Vagina (tissue), 2 donors: ENCODE measurements around the gene TNIP3. TPM values are rescaled to one million over a fixed set of nuclear protein-coding genes. Genes with fewer than 3 reads are reported as not detected.

Source experiments
- DNase-seq, 2 donors: peaks; one replicate each; pipeline ENCODE4 v3.0.0-alpha.2; 2017; ENCODE audit errors: extremely low spot score in 2 of 2
- H3K27ac ChIP-seq: fragments of 200-600 bp; sonication (generic); one replicate; pipeline ENCODE4 v1.5.1; 2019
- H3K27me3 ChIP-seq: fragments of 200-600 bp; sonication (generic); one replicate; pipeline ENCODE4 v1.5.1; 2019
- H3K36me3 ChIP-seq, 2 donors: fragments of 200-600 bp; sonication (generic); one replicate each; pipeline ENCODE4 v1.5.1; 2017 to 2019
- H3K4me1 ChIP-seq: fragments of 200-600 bp; sonication (generic); one replicate; pipeline ENCODE4 v1.5.1; 2019
- H3K4me3 ChIP-seq, 2 donors: fragments of 200-600 bp; sonication (generic); 1 replicate in 1 of 2; 2 replicates in 1 of 2; pipeline ENCODE4 v1.5.1; 2016 to 2019
- H3K9me3 ChIP-seq: fragments of 200-600 bp; sonication (generic); one replicate; pipeline ENCODE4 v1.5.1; 2019
- POLR2A ChIP-seq, 2 donors: fragments of 450-650 bp; IDR thresholded peaks; one replicate each; pipeline ENCODE4 v1.6.1; 2017; ENCODE audit warnings: antibody characterized with exemption in 2 of 2, mild to moderate bottlenecking in 2 of 2, moderate library complexity in 2 of 2
- POLR2AphosphoS5 ChIP-seq, 2 donors: sonication (generic); formaldehyde crosslinking; IDR thresholded peaks; one replicate each; pipeline ENCODE4 v1.9.0; 2017; ENCODE audit warnings: antibody characterized with exemption in 2 of 2, mild to moderate bottlenecking in 2 of 2, low read depth in 1 of 2; ENCODE audit not compliant: insufficient read depth in 1 of 2
- intact Hi-C: fragments of 100-400 bp; cut with DNase I; formaldehyde crosslinking; loops from one replicate; pipeline ENCODE4 v1.15.1; 2023
- total RNA-seq: library from RNA; depleted of rRNA; stranded (reverse); fragments of >200 nt; gene quantifications from one replicate; pipeline ENCODE4 v1.2.3, GENCODE V29; 2016
- TF ChIP-seq, protein P1 (sequence below), 3 experiments: fragments of 450-650 bp in 2 of 3; fragments of 200-600 bp in 1 of 3; sonication (generic) in 1 of 3; IDR thresholded peaks; one replicate each; pipeline ENCODE4 v1.5.1; 2017 to 2019; ENCODE audit warnings: antibody characterized with exemption in 3 of 3, mild to moderate bottlenecking in 2 of 3, moderate library complexity in 2 of 3

Gene TNIP3
- total RNA-seq, 1 donor from 2014 or later: not detected

DNA sequence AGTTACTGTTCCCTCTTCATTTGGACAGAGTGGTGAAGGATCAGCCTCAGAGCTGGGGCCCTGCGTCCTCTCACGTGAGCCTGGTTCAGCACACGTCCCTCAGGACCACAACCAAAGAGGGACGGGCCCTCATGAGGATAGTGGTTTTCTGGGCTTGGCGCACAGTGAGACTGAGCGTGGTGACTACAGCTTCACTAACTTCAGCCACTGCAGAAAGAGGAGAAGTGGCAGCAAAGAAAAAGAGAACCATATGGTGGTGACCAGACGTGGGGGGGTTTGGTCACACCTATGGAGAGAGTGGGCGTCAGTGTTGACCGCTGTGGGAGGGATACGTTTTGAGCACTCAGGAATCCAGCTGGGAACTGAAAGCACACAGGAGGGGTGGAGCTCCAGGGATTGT lies 21.8 kb upstream of the TNIP3 start:
- no peaks in the 10 kb centered on the region for H3K4me1 ChIP-seq
- DNase-seq: no peak
- H3K9me3 ChIP-seq: no peaks in the 10 kb centered on the region
- no peak overlapping the region for H3K27ac ChIP-seq
- no peak overlapping the region for H3K4me3 ChIP-seq
- H3K27me3 ChIP-seq: no peaks in the 10 kb centered on the region
- intact Hi-C loops: no loop called here
- no peak for TF ChIP-seq POLR2AphosphoS5 (IDR thresholded peaks at IDR 0.05; ENCODE audit: insufficient read depth in 1 of 2, low read depth in 1 of 2)
- TF ChIP-seq, protein P1, sequence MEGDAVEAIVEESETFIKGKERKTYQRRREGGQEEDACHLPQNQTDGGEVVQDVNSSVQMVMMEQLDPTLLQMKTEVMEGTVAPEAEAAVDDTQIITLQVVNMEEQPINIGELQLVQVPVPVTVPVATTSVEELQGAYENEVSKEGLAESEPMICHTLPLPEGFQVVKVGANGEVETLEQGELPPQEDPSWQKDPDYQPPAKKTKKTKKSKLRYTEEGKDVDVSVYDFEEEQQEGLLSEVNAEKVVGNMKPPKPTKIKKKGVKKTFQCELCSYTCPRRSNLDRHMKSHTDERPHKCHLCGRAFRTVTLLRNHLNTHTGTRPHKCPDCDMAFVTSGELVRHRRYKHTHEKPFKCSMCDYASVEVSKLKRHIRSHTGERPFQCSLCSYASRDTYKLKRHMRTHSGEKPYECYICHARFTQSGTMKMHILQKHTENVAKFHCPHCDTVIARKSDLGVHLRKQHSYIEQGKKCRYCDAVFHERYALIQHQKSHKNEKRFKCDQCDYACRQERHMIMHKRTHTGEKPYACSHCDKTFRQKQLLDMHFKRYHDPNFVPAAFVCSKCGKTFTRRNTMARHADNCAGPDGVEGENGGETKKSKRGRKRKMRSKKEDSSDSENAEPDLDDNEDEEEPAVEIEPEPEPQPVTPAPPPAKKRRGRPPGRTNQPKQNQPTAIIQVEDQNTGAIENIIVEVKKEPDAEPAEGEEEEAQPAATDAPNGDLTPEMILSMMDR (IDR thresholded peaks at IDR 0.05): no peak
- no peaks in the 10 kb centered on the region for H3K36me3 ChIP-seq

DNA sequence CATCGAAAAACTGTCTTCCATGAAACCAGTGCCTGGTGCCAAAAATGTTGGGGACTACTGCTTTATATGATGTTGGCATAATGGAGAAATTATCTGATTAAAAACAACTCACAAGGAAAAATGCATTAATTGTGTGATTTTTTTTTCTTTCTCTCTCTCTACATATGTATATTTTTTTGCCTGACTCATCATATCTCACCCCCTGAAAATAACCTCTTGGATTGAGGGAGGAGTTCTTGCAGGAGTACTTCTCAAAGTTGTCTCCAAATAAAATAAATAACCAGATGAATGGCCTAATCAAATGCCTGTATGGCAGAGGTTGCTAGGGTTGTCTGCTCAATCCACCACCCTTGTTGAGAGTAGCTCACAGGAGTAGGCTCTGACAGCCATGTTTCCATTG lies 19.9 kb upstream of the TNIP3 start:
- H3K4me1 ChIP-seq: no peaks in the 10 kb centered on the region
- TF ChIP-seq POLR2AphosphoS5 (IDR thresholded peaks at IDR 0.05; ENCODE audit: insufficient read depth in 1 of 2, low read depth in 1 of 2): no peak
- TF ChIP-seq, protein P1 (IDR thresholded peaks at IDR 0.05): no peak
- TF ChIP-seq POLR2A (IDR thresholded peaks at IDR 0.05): no peak
- H3K36me3 ChIP-seq: no peaks in the 10 kb centered on the region
- no peaks in the 10 kb centered on the region for H3K27me3 ChIP-seq
- intact Hi-C loops: no loop called here
- no peak overlapping the region for H3K27ac ChIP-seq
- DNase-seq: no peak
- H3K4me3 ChIP-seq: no peak overlapping the region
- no peaks in the 10 kb centered on the region for H3K9me3 ChIP-seq

DNA sequence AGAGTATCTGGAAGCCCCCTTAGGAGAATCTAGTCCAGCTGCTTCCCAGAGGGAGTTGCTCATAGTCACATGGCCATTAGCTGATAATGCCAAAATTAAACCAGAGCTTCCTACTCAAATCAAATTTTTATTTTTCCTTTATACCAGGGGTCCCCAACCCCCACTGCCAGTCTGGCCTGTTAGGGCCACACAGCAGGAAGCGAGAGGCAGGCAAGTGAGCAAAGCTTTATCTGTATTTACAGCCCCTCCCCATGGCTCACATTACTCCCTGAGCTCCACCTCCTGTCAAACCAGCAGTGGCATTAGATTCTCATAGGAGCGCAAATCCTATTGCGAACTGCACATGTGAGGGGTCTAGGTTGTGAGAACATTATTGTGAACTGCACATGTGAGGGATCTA lies 19.2 kb upstream of the TNIP3 start:
- no peak overlapping the region for H3K4me3 ChIP-seq
- intact Hi-C loops: no loop called here

DNA sequence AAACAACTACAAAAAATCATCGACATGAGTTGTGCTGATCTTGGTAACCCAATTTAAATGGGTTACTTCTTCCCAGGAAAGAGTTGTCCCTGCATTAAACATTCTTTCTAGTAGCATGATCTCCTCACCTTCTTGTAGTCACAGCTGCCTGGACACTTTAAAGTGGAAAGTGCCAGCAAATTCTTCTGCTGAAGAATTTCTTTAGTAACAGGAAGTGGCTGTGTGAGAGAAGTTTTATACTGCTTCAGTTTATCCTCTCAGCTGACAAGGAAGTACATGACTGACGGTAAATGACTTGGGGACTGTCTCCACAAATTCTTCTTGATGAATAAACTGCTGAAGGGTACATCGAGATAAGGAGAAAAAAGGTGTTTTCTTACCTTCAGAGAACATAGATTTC lies 18.2 kb upstream of the TNIP3 start:
- Histone ChIP-seq H3K9me3 (no peaks in the 10 kb centered on the region), H3K27ac (peak overlapping the region; percentile 45), H3K27me3 (no peaks in the 10 kb centered on the region), H3K36me3 (no peaks in the 10 kb centered on the region), H3K4me3 (no peak overlapping the region), H3K4me1 (no peaks in the 10 kb centered on the region)
- no peak for DNase-seq
- TF ChIP-seq, protein P1 (IDR thresholded peaks at IDR 0.05): no peak
- peak in 1 of 2 donors; percentile 35 for TF ChIP-seq POLR2A (IDR thresholded peaks at IDR 0.05)
- TF ChIP-seq POLR2AphosphoS5 (IDR thresholded peaks at IDR 0.05; ENCODE audit: insufficient read depth in 1 of 2, low read depth in 1 of 2): peak in 1 of 2 donors; percentile 17
- intact Hi-C loops: no loop called here

More for the DNA sequence above, 19.2 kb upstream of the TNIP3 start:
- no peaks in the 10 kb centered on the region for H3K36me3 ChIP-seq
- no peaks in the 10 kb centered on the region for H3K27me3 ChIP-seq
- no peaks in the 10 kb centered on the region for H3K9me3 ChIP-seq
- no peak for DNase-seq
- TF ChIP-seq POLR2AphosphoS5 (IDR thresholded peaks at IDR 0.05; ENCODE audit: insufficient read depth in 1 of 2, low read depth in 1 of 2) (no peak), POLR2A (IDR thresholded peaks at IDR 0.05) (no peak)
- TF ChIP-seq, protein P1 (IDR thresholded peaks at IDR 0.05): no peak
- no peaks in the 10 kb centered on the region for H3K4me1 ChIP-seq
- H3K27ac ChIP-seq: no peak overlapping the region

DNA sequence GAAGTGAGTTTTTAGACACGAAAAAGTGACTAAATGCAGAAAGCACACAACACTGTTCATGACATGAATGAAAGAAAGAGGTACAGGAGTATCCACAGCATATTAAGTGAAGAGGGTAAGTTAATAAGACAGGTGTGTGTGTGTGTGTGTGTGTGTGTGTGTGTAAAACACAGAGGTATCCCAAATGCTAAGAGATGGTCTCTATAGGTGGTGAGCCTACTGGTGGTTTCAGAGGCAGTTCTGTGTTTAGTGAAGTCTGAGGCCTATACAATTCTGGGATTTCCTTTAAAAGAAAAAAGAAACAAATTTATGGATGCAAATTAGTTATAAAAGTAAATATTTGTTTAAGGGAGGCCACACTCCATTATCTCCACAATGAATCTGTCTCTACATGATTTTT lies 17.4 kb upstream of the TNIP3 start:
- no peak for TF ChIP-seq POLR2AphosphoS5 (IDR thresholded peaks at IDR 0.05; ENCODE audit: insufficient read depth in 1 of 2, low read depth in 1 of 2)
- TF ChIP-seq, protein P1 (IDR thresholded peaks at IDR 0.05): no peak
- Histone ChIP-seq H3K27me3 (no peaks in the 10 kb centered on the region), H3K36me3 (no peaks in the 10 kb centered on the region), H3K4me1 (no peaks in the 10 kb centered on the region), H3K27ac (peak overlapping the region; percentile 45), H3K9me3 (no peaks in the 10 kb centered on the region), H3K4me3 (no peak overlapping the region)
- DNase-seq: no peak
- intact Hi-C loops: no loop called here
